Hepatocyte (in vitro differentiated cells): ENCODE measurements around the gene SYNDIG1. TPM values are rescaled to one million over a fixed set of nuclear protein-coding genes. Genes with fewer than 3 reads are reported as not detected.

Source experiments
- DNase-seq: peaks from one replicate; pipeline ENCODE4 v3.0.0-alpha.2; 2016; ENCODE audit warnings: low spot score
- H2AFZ ChIP-seq: fragments of 200-600 bp; sonication (generic); 2 replicates; pipeline ENCODE4 v1.6.0; 2016; ENCODE audit warnings: antibody characterized with exemption, mild to moderate bottlenecking
- H3K27ac ChIP-seq: fragments of 200-600 bp; sonication (generic); 2 replicates; pipeline ENCODE4 v1.5.1; 2016; ENCODE audit warnings: mild to moderate bottlenecking
- H3K27me3 ChIP-seq: fragments of 200-600 bp; sonication (generic); 2 replicates; pipeline ENCODE4 v1.6.1; 2016
- H3K36me3 ChIP-seq: fragments of 200-600 bp; sonication (generic); replicated peaks from 2 replicates; pipeline ENCODE4 v1.5.1; 2016; ENCODE audit warnings: low read depth; ENCODE audit not compliant: insufficient read depth
- H3K4me1 ChIP-seq: fragments of 200-600 bp; sonication (generic); 2 replicates; pipeline ENCODE4 v1.5.1; 2016; ENCODE audit warnings: mild to moderate bottlenecking, moderate library complexity; ENCODE audit not compliant: insufficient read depth
- H3K4me2 ChIP-seq: fragments of 200-600 bp; sonication (generic); 2 replicates; pipeline ENCODE4 v1.6.0; 2016
- H3K4me3 ChIP-seq: fragments of 200-600 bp; sonication (generic); 2 replicates; pipeline ENCODE4 v1.5.1; 2016; ENCODE audit warnings: mild to moderate bottlenecking
- H3K79me2 ChIP-seq: fragments of 200-600 bp; sonication (generic); 2 replicates; pipeline ENCODE4 v1.6.0; 2017; ENCODE audit warnings: mild to moderate bottlenecking
- H3K9me2 ChIP-seq: fragments of 200-600 bp; sonication (generic); replicated peaks from 2 replicates; pipeline ENCODE4 v1.6.0; 2017; ENCODE audit warnings: mild to moderate bottlenecking; ENCODE audit not compliant: insufficient read depth
- H3K9me3 ChIP-seq: fragments of 200-600 bp; sonication (generic); 2 replicates; pipeline ENCODE4 v1.5.1; 2016; ENCODE audit warnings: low read depth, mild to moderate bottlenecking
- H4K20me1 ChIP-seq: fragments of 200-600 bp; sonication (generic); 2 replicates; pipeline ENCODE4 v1.6.0; 2016; ENCODE audit warnings: mild to moderate bottlenecking; ENCODE audit not compliant: insufficient read depth, poor library complexity, severe bottlenecking
- EZH2 ChIP-seq: fragments of 200-600 bp; sonication (generic); IDR thresholded peaks from 2 replicates; pipeline ENCODE4 v1.6.1; 2016; ENCODE audit warnings: antibody characterized with exemption, mild to moderate bottlenecking, borderline replicate concordance
- EZH2phosphoT487 ChIP-seq: fragments of 200-600 bp; sonication (generic); IDR thresholded peaks from one replicate; pipeline ENCODE4 v1.6.1; 2018; ENCODE audit warnings: antibody characterized with exemption, mild to moderate bottlenecking, low read depth, moderate library complexity; ENCODE audit not compliant: unreplicated experiment, severe bottlenecking
- WGBS: methylation state at CpG from one replicate; pipeline ENCODE4 v1.1.6; 2016; ENCODE audit warnings: low lambda C conversion rate; ENCODE audit errors: missing lambda C conversion rate; 5-methylcytosine and 5-hydroxymethylcytosine counted together
- polyA plus RNA-seq: library from polyadenylated mRNA; unstranded; fragments of >200 nt; fragmentation: Nextera tagmentation; extraction: Ambion mirVana; gene quantifications from 2 replicates; pipeline ENCODE4 v1.2.1, GENCODE V29; 2016
- total RNA-seq: library from RNA; depleted of rRNA; stranded (reverse); fragments of >200 nt; gene quantifications from 2 replicates; pipeline ENCODE4 v1.2.3, GENCODE V29; 2014
- TF ChIP-seq, protein P1 (sequence below): fragments of 200-600 bp; sonication (generic); IDR thresholded peaks from 2 replicates; pipeline ENCODE4 v1.5.1; 2016; ENCODE audit warnings: antibody characterized with exemption, mild to moderate bottlenecking; ENCODE audit not compliant: poor library complexity

Gene SYNDIG1
- total and polyA plus RNA-seq, 2 experiments from 2014 or later = 1.5 to 2.3 TPM

GRCh38 chr20:24695529-24696225, 226.2 kb downstream of the SYNDIG1 start:
- peaks cover 12% of the 10 kb centered on the region for H3K4me1 ChIP-seq
- peak overlapping the region; percentile 36 for H3K27ac ChIP-seq
- H3K36me3 ChIP-seq = no peaks in the 10 kb centered on the region
- no peaks in the 10 kb centered on the region for H3K9me2 ChIP-seq
- no peaks in the 10 kb centered on the region for H3K79me2 ChIP-seq
- H3K27me3 ChIP-seq = no peaks in the 10 kb centered on the region
- H3K4me3 ChIP-seq = no peak overlapping the region
- no peaks in the 10 kb centered on the region for H3K9me3 ChIP-seq
- H3K4me2 ChIP-seq = no peak overlapping the region
- no peak overlapping the region for H2AFZ ChIP-seq
- no peak for DNase-seq
- no peak for TF ChIP-seq EZH2phosphoT487
- TF ChIP-seq, protein P1, sequence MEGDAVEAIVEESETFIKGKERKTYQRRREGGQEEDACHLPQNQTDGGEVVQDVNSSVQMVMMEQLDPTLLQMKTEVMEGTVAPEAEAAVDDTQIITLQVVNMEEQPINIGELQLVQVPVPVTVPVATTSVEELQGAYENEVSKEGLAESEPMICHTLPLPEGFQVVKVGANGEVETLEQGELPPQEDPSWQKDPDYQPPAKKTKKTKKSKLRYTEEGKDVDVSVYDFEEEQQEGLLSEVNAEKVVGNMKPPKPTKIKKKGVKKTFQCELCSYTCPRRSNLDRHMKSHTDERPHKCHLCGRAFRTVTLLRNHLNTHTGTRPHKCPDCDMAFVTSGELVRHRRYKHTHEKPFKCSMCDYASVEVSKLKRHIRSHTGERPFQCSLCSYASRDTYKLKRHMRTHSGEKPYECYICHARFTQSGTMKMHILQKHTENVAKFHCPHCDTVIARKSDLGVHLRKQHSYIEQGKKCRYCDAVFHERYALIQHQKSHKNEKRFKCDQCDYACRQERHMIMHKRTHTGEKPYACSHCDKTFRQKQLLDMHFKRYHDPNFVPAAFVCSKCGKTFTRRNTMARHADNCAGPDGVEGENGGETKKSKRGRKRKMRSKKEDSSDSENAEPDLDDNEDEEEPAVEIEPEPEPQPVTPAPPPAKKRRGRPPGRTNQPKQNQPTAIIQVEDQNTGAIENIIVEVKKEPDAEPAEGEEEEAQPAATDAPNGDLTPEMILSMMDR = no peak
- 85% methylated on average over 2 of the region's 2 CpGs for WGBS
- no peaks in the 10 kb centered on the region for H4K20me1 ChIP-seq

DNA sequence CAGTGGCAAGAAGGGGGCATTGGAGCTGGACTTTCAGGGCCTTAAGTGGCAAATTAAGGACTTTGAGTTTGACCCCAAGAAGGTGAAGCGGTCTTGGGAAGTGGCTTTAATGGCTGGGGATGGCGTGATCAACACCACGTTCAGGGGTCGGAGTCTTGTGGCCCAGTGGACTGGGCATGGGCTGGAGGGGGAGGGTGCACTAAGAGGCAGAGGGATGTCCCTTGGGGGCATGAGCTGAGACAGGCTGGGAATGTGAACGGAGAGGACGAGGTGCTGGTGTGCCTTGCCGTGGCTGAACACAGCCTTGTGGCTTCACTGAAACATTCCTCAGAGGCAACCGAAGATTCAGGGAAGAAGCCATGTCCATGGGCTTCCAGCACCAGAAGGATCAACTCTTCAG, 227.0 kb downstream of the SYNDIG1 start:
- Histone ChIP-seq H3K36me3 (no peaks in the 10 kb centered on the region), H4K20me1 (no peaks in the 10 kb centered on the region), H3K79me2 (no peaks in the 10 kb centered on the region), H3K4me2 (no peak overlapping the region), H3K27me3 (no peaks in the 10 kb centered on the region), H3K9me3 (no peaks in the 10 kb centered on the region), H3K4me3 (no peak overlapping the region), H3K27ac (no peak overlapping the region), H3K4me1 (peaks cover 12% of the 10 kb centered on the region), H2AFZ (no peak overlapping the region), H3K9me2 (no peaks in the 10 kb centered on the region)
- peak; percentile 1 for DNase-seq
- WGBS = 97% methylated on average over 8 of the region's 8 CpGs
- no peak for TF ChIP-seq EZH2phosphoT487
- no peak for TF ChIP-seq EZH2

GRCh38 chr20:24697411-24697810, 228.0 kb downstream of the SYNDIG1 start:
- no peak for DNase-seq

GRCh38 chr20:24698189-24698588, 228.8 kb downstream of the SYNDIG1 start:
- Histone ChIP-seq H3K9me3 (no peaks in the 10 kb centered on the region), H3K36me3 (no peaks in the 10 kb centered on the region), H4K20me1 (no peaks in the 10 kb centered on the region), H3K4me1 (peaks cover 12% of the 10 kb centered on the region), H3K79me2 (no peaks in the 10 kb centered on the region), H3K27me3 (no peaks in the 10 kb centered on the region), H3K4me3 (no peak overlapping the region), H2AFZ (no peak overlapping the region), H3K4me2 (no peak overlapping the region), H3K27ac (no peak overlapping the region), H3K9me2 (no peaks in the 10 kb centered on the region)
- WGBS = 86% methylated on average over 6 of the region's 6 CpGs
- TF ChIP-seq EZH2 = no peak
- DNase-seq = no peak

More at GRCh38 chr20:24697411-24697810, 228.0 kb downstream of the SYNDIG1 start:
- H3K27me3 ChIP-seq = no peaks in the 10 kb centered on the region
- no peaks in the 10 kb centered on the region for H3K9me3 ChIP-seq
- 93% methylated on average over 6 of the region's 6 CpGs for WGBS
- no peak overlapping the region for H2AFZ ChIP-seq
- no peaks in the 10 kb centered on the region for H3K36me3 ChIP-seq
- H3K4me2 ChIP-seq = no peak overlapping the region
- peaks cover 12% of the 10 kb centered on the region for H3K4me1 ChIP-seq
- no peaks in the 10 kb centered on the region for H3K79me2 ChIP-seq
- no peak overlapping the region for H3K27ac ChIP-seq
- no peaks in the 10 kb centered on the region for H4K20me1 ChIP-seq
- no peaks in the 10 kb centered on the region for H3K9me2 ChIP-seq
- TF ChIP-seq EZH2phosphoT487 = no peak
- no peak for TF ChIP-seq EZH2
- TF ChIP-seq, protein P1 = no peak
- H3K4me3 ChIP-seq = no peak overlapping the region
